Karpas-422 (cell line): ENCODE measurements around the gene ECI1. TPM values are rescaled to one million over a fixed set of nuclear protein-coding genes. Genes with fewer than 3 reads are reported as not detected.
A peak's percentile ranks its signal among the peaks of the same experiment; 100 is the strongest.
"Not testable (repeated sequence)": the region's sequence is repeated elsewhere in the genome, so short reads cannot be mapped to it uniquely, and the experiment has no call there.

Experiments
- DNase-seq: peaks from one replicate; pipeline ENCODE4 v3.0.0-alpha.2; 2015
- H2AFZ ChIP-seq: fragments of 200-600 bp; sonication (generic); 2 replicates; pipeline ENCODE4 v1.6.1; 2014; ENCODE audit warnings: antibody characterized with exemption, low read length, mixed read lengths
- H3K27ac ChIP-seq: fragments of 200-600 bp; sonication (generic); 2 replicates; pipeline ENCODE4 v1.5.1; 2014; ENCODE audit warnings: mild to moderate bottlenecking, low read length, moderate library complexity
- H3K27me3 ChIP-seq: fragments of 200-600 bp; sonication (generic); 2 replicates; pipeline ENCODE4 v1.6.1; 2014; ENCODE audit warnings: low read length, mixed read lengths
- H3K36me3 ChIP-seq: fragments of 200-600 bp; sonication (generic); 2 replicates; pipeline ENCODE4 v1.6.1; 2014; ENCODE audit warnings: low read length, mixed read lengths; ENCODE audit not compliant: insufficient read depth
- H3K4me1 ChIP-seq: fragments of 200-600 bp; sonication (generic); 2 replicates; pipeline ENCODE4 v1.6.1; 2014; ENCODE audit warnings: mild to moderate bottlenecking, low read length, mixed read lengths
- H3K4me2 ChIP-seq: fragments of 200-600 bp; sonication (generic); 2 replicates; pipeline ENCODE4 v1.6.1; 2014; ENCODE audit warnings: low read length, low read depth, mild to moderate bottlenecking; ENCODE audit not compliant: poor library complexity, severe bottlenecking
- H3K4me3 ChIP-seq: fragments of 200-600 bp; sonication (generic); 2 replicates; pipeline ENCODE4 v1.5.1; 2014; ENCODE audit warnings: mild to moderate bottlenecking, antibody characterized with exemption, low read length, mixed read lengths
- H3K79me2 ChIP-seq: fragments of 200-600 bp; sonication (generic); 2 replicates; pipeline ENCODE4 v1.6.1; 2014; ENCODE audit warnings: mild to moderate bottlenecking, low read length, mixed read lengths
- H3K9ac ChIP-seq: fragments of 200-600 bp; sonication (generic); 2 replicates; pipeline ENCODE4 v1.6.0; 2014; ENCODE audit warnings: low read length
- H3K9me2 ChIP-seq: fragments of 200-600 bp; sonication (generic), shearing (Covaris generic); replicated peaks from 2 replicates; pipeline ENCODE4 v1.6.0; 2014; ENCODE audit warnings: mild to moderate bottlenecking, low read length, moderate library complexity; ENCODE audit not compliant: insufficient read depth
- H3K9me3 ChIP-seq: fragments of 300-700, 200-600 bp; sonication (generic); 2 replicates; pipeline ENCODE4 v1.6.1; 2014; ENCODE audit warnings: low read length, mixed read lengths
- H4K20me1 ChIP-seq: fragments of 200-600 bp; sonication (generic); 2 replicates; pipeline ENCODE4 v1.6.1; 2014; ENCODE audit warnings: mild to moderate bottlenecking, antibody characterized with exemption, low read length, low read depth; ENCODE audit not compliant: insufficient read depth
- total RNA-seq: library from RNA; depleted of rRNA; stranded (reverse); fragments of >200 nt; shearing (Covaris generic); gene quantifications from 2 replicates; pipeline ENCODE4 v1.2.3, GENCODE V29; 2014; ENCODE audit warnings: low replicate concordance

Gene ECI1
- total RNA-seq, 1 experiment from 2014 or later: 24.4 TPM

DNA sequence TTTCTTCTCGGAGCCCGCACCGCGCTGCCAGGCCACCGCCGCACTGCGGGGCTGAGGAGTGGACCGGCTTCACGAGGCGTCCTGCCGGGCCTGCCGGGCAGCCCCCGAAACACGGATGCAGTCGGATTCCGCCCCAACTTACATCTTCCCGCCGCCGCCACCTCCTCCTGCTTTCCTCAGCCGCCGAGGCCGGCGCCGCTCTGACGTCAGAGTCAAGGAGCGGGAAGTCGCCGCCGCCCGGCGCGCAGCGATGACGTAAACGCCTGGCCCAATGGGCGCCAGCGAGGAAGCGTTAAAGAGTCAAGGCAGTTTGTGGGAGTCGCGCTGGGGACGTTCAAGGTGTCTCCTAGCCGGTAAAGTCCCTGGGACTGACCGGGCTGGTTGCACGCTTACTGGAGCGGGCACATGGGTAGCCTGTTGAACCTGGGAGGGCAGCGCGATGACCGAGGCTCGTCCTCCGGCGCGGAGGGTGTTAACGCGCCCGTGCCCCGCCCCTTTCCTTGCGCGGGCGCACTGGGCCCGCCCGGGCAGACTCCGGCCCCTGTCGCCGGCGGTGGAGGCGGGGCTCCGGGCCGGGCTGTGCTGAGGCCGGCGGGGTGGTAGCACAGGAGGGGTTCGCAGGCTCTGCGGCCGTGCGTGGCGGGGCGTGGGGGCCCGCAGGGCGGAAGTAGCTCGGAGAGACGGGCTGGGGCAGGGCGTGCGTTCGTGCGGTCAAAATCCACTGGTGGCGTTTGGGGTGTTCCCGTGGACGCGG lies 16.7 kb upstream of the ECI1 start, which contains the start of gene RNPS1:
RNPS1 (minus strand) TSS at position 214 of the 754 bp plus-strand sequence. CDS start 3,483 bp downstream, outside the sequence.
- Histone ChIP-seq H3K27me3 (no peaks in the 10 kb centered on the region), H3K79me2 (peaks cover 51% of the 10 kb centered on the region), H3K4me3 (peak within 1 kb of the TSS; percentile 91), H3K27ac (peak within 1 kb of the TSS; percentile 84), H3K9me2 (no peaks in the 10 kb centered on the region), H3K4me2 (peak within 1 kb of the TSS; percentile 86), H3K9me3 (no peaks in the 10 kb centered on the region), H3K9ac (peak within 1 kb of the TSS; percentile 85), H3K4me1 (peaks cover 25% of the 10 kb centered on the region), H3K36me3 (peaks cover 25% of the 10 kb centered on the region; the same call in 1 of the 2 replicates), H2AFZ (peak within 1 kb of the TSS; percentile 98), H4K20me1 (peaks cover 51% of the 10 kb centered on the region)
- DNase-seq: peak; percentile 98

DNA sequence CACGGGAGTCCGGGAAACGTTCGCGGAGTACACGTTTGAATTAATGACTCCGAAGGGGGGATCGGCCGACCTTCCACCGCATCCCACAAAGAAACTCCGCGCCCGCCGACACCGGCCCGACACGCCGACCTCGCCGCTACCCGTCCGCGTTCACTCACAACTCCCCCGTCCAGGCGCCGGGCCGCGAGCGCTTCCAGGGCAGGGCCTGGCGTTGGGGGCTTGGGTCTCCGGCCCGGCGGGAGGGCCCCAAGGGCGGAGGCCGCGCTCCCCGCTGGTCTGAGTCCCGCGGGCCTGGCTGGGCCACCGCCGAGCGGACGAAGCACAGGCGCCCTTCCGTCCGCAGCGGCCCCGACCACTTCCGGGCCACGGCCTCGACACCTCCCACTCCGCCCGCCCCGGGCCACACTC lies 16.1 kb upstream of the ECI1 start:
- not testable (repeated sequence) for H3K27me3 ChIP-seq, H3K9me3 ChIP-seq, DNase-seq, H2AFZ ChIP-seq, H3K9me2 ChIP-seq
- Histone ChIP-seq H3K27ac (peak overlapping the region; percentile 84), H3K9ac (peak overlapping the region; percentile 85), H3K36me3 (peaks cover 31% of the 10 kb centered on the region; the same call in 1 of the 2 replicates), H3K4me3 (peak overlapping the region; percentile 91), H4K20me1 (peaks cover 56% of the 10 kb centered on the region), H3K4me1 (peaks cover 25% of the 10 kb centered on the region), H3K4me2 (peak overlapping the region; percentile 86), H3K79me2 (peaks cover 56% of the 10 kb centered on the region)

DNA sequence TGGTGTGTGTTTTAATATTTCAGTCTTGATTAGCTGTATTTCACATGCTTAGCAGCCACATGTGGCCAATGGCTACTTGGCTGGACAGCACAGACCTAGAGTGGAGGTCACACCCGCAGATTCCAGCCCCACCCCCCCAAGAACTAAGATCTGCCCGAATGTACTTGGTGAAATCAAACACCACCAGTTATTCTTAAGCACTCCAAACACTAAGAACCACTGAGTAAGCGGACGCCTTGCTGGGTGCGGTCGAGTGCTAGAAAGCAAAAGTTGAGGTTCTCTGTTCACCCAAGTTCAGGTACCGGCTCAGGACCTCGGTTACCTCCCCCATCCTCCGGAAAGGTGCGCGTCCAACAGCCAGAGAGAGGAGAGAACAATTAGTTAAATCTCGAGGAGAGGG lies 15.5 kb upstream of the ECI1 start:
- H3K36me3 ChIP-seq: peaks cover 37% of the 10 kb centered on the region; the same call in 1 of the 2 replicates

GRCh38 chr16:2263026-2263425 lies 11.6 kb upstream of the ECI1 start:
- peaks cover 78% of the 10 kb centered on the region for H3K79me2 ChIP-seq
- DNase-seq, H3K27ac ChIP-seq, H3K4me2 ChIP-seq, H3K9me3 ChIP-seq, H3K4me3 ChIP-seq, H2AFZ ChIP-seq, H3K9me2 ChIP-seq, H3K9ac ChIP-seq, H3K27me3 ChIP-seq: not testable (repeated sequence)
- H3K4me1 ChIP-seq: peaks cover 12% of the 10 kb centered on the region
- H4K20me1 ChIP-seq: peaks cover 61% of the 10 kb centered on the region
- H3K36me3 ChIP-seq: peaks cover 60% of the 10 kb centered on the region

More for the DNA sequence above, 15.5 kb upstream of the ECI1 start:
- H3K9me2 ChIP-seq, H3K9me3 ChIP-seq, H3K27me3 ChIP-seq, DNase-seq, H2AFZ ChIP-seq: not testable (repeated sequence)
- H3K4me1 ChIP-seq: peaks cover 25% of the 10 kb centered on the region
- peaks cover 61% of the 10 kb centered on the region for H4K20me1 ChIP-seq
- H3K79me2 ChIP-seq: peaks cover 63% of the 10 kb centered on the region
- H3K4me3 ChIP-seq: peak overlapping the region; percentile 91
- peak overlapping the region; percentile 86 for H3K4me2 ChIP-seq
- H3K9ac ChIP-seq: peak overlapping the region; percentile 85
- H3K27ac ChIP-seq: peak overlapping the region; percentile 37

DNA sequence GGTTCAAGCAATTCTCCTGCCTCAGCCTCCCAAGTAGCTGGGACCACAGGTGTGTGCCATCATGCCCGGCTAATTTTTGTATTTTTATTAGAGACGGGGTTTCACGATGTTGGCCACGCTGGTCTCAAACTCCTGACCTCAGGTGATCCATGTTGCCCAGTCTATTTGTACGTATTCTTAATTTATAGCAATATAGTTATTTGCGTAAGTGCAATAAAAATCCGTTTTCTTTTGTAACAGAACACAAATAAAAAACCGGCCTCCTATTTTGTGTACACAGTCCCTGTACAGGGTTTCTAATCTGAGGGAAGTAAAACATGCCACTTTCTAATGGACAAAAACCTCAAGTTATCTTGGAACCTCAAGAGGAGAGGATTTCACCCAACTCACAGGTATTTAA lies 8.9 kb upstream of the ECI1 start:
- Histone ChIP-seq H3K79me2 (peaks cover 61% of the 10 kb centered on the region), H4K20me1 (peaks cover 56% of the 10 kb centered on the region)
- DNase-seq: no peak

GRCh38 chr16:2258530-2258929 lies 7.1 kb upstream of the ECI1 start:
- H2AFZ ChIP-seq, H3K9me2 ChIP-seq, DNase-seq, H3K27ac ChIP-seq, H3K27me3 ChIP-seq, H3K4me3 ChIP-seq, H3K9me3 ChIP-seq, H3K4me2 ChIP-seq, H3K9ac ChIP-seq, H3K4me1 ChIP-seq: not testable (repeated sequence)
- Histone ChIP-seq H3K36me3 (peaks cover 66% of the 10 kb centered on the region), H3K79me2 (peaks cover 44% of the 10 kb centered on the region), H4K20me1 (peaks cover 41% of the 10 kb centered on the region)

More for the DNA sequence above, 8.9 kb upstream of the ECI1 start:
- no peaks in the 10 kb centered on the region for H3K9me3 ChIP-seq
- H3K27me3 ChIP-seq: no peaks in the 10 kb centered on the region
- no peak overlapping the region for H3K4me3 ChIP-seq
- H3K4me1 ChIP-seq: no peaks in the 10 kb centered on the region
- H3K9me2 ChIP-seq: no peaks in the 10 kb centered on the region
- peaks cover 78% of the 10 kb centered on the region for H3K36me3 ChIP-seq
- no peak overlapping the region for H3K9ac ChIP-seq
- H3K27ac ChIP-seq: no peak overlapping the region
- H2AFZ ChIP-seq: no peak overlapping the region
- H3K4me2 ChIP-seq: no peak overlapping the region

DNA sequence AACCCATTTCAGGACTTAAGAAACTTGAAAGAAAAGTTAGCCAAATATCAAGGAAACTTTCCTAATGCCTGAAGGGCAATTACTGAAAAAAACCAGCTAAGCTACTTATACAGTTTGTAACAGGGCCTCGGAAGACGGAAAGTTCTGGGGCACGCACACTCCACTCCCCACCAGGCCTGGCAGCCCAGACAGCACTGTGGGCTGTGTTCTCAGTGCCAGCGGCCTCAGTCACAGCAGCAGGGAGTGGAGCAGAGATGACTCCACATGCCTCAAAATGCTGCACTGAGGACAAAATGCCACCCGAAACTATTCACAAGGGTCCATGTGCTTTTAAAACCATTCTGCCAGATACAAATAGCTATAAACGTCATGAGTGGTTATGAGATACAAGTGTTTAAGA lies 6.3 kb upstream of the ECI1 start:
- Histone ChIP-seq H4K20me1 (peaks cover 34% of the 10 kb centered on the region), H2AFZ (no peak overlapping the region), H3K9me2 (no peaks in the 10 kb centered on the region), H3K4me1 (peaks cover 7% of the 10 kb centered on the region; the same call in 1 of the 2 replicates), H3K27ac (no peak overlapping the region), H3K79me2 (peaks cover 36% of the 10 kb centered on the region), H3K36me3 (peaks cover 59% of the 10 kb centered on the region), H3K4me2 (no peak overlapping the region), H3K27me3 (no peaks in the 10 kb centered on the region), H3K9me3 (no peaks in the 10 kb centered on the region), H3K4me3 (no peak overlapping the region), H3K9ac (no peak overlapping the region)
- no peak for DNase-seq

- H3K9me3 ChIP-seq: no peaks in the 10 kb centered on the region
- peaks cover 15% of the 10 kb centered on the region for H3K4me1 ChIP-seq
- H3K27ac ChIP-seq: no peak overlapping the region
- DNase-seq: no peak
- H3K79me2 ChIP-seq: peaks cover 25% of the 10 kb centered on the region
- H3K9me2 ChIP-seq: no peaks in the 10 kb centered on the region
- H3K9ac ChIP-seq: no peak overlapping the region
- no peak overlapping the region for H3K4me2 ChIP-seq
- no peak overlapping the region for H2AFZ ChIP-seq
- no peaks in the 10 kb centered on the region for H3K27me3 ChIP-seq
- no peak overlapping the region for H3K4me3 ChIP-seq
- peaks cover 25% of the 10 kb centered on the region for H4K20me1 ChIP-seq
- H3K36me3 ChIP-seq: peaks cover 48% of the 10 kb centered on the region
These were observed 5.2 kb upstream of the ECI1 start for GRCh38 chr16:2256531-2257140.
